Measurements from ENCODE around the gene NOXO1.
A peak's percentile ranks its signal among the peaks of the same experiment; 100 is the strongest.

NOXO1 gene

GRCh38 chr16:2023092-2024031 is 42.1 kb upstream of the NOXO1 start:
- Mint-ChIP-seq H3K36me3 (ENCODE audit: low read depth) (no peaks in the 10 kb centered on the region), H3K4me3 (peak overlapping the region; percentile 81), H3K4me1 (peaks cover 30% of the 10 kb centered on the region), H3K27me3 (ENCODE audit: low read depth, poor library complexity) (peaks cover 53% of the 10 kb centered on the region), H3K9me3 (no peaks in the 10 kb centered on the region), H3K27ac (peak overlapping the region; percentile 85)
- DNase-seq = peak; percentile 99
- peak; percentile 95 for TF ChIP-seq CTCF (IDR thresholded peaks at IDR 0.05)

DNA sequence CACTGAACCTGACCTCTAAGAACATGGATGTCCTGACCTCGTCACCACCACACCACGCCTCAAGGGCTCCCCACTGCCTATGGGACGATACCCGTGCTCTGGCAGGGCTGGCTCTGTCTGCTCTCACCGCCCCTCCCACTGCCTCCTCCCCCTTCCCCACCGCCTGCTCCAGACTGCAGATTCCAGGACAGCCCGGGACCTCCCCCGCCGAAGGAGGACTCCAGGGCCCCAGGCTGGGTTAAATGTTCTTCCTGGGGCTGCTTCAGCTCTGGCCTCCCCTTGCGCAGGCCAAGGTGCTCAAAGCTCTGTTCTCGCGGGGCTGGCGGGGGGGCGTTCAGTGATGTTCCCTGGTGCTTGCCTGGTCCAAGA is 41.4 kb upstream of the NOXO1 start:
- TF ChIP-seq CTCF (IDR thresholded peaks at IDR 0.05) = no peak
- H3K9me3 Mint-ChIP-seq = no peaks in the 10 kb centered on the region
- H3K4me1 Mint-ChIP-seq = peaks cover 30% of the 10 kb centered on the region
- H3K27ac Mint-ChIP-seq = peak overlapping the region; percentile 71
- H3K27me3 Mint-ChIP-seq (ENCODE audit: low read depth, poor library complexity) = peaks cover 51% of the 10 kb centered on the region
- H3K4me3 Mint-ChIP-seq = peak overlapping the region; percentile 70
- DNase-seq = peak; percentile 69
- H3K36me3 Mint-ChIP-seq (ENCODE audit: low read depth) = no peaks in the 10 kb centered on the region

GRCh38 chr16:2019921-2020831 is 38.9 kb upstream of the NOXO1 start:
- H3K4me1 Mint-ChIP-seq = peaks cover 31% of the 10 kb centered on the region
- no peak for TF ChIP-seq CTCF (IDR thresholded peaks at IDR 0.05)
- peaks cover 40% of the 10 kb centered on the region for H3K27me3 Mint-ChIP-seq (ENCODE audit: low read depth, poor library complexity)
- no peak overlapping the region for H3K27ac Mint-ChIP-seq
- no peaks in the 10 kb centered on the region for H3K36me3 Mint-ChIP-seq (ENCODE audit: low read depth)
- H3K4me3 Mint-ChIP-seq = peak overlapping the region; percentile 69
- no peaks in the 10 kb centered on the region for H3K9me3 Mint-ChIP-seq
- DNase-seq = peak; percentile 79

DNA sequence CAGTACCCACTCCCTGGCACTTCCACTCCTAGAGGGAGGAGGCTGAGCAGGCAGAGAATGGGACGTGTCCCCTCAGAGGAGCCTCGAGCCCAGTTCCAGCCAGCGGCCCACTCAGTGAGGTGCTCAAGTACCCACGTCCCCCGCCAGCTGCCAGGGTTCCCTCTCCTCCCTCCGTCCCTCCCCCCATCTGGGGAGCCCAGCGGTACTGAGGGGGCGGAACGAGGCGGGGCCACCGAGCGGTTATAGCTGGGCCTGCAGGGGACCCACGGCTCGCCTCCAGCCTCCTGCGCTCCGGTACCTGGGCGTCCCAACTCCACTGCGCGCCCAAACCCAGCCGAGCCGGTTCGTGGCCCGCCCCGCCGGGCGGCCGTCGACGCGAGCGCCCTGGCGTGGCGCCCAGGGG is 38.2 kb upstream of the NOXO1 start, which contains the start of gene NPW:
NPW (plus strand) TSS at position 268 of the 403 bp plus-strand sequence.
- Mint-ChIP-seq H3K4me1 (peaks cover 30% of the 10 kb centered on the region), H3K36me3 (ENCODE audit: low read depth) (no peaks in the 10 kb centered on the region), H3K27ac (no peak within 1 kb of the TSS), H3K4me3 (peak within 1 kb of the TSS; percentile 69), H3K27me3 (ENCODE audit: low read depth, poor library complexity) (peaks cover 40% of the 10 kb centered on the region), H3K9me3 (no peaks in the 10 kb centered on the region)
- DNase-seq = peak; percentile 53
- no peak for TF ChIP-seq CTCF (IDR thresholded peaks at IDR 0.05)

DNA sequence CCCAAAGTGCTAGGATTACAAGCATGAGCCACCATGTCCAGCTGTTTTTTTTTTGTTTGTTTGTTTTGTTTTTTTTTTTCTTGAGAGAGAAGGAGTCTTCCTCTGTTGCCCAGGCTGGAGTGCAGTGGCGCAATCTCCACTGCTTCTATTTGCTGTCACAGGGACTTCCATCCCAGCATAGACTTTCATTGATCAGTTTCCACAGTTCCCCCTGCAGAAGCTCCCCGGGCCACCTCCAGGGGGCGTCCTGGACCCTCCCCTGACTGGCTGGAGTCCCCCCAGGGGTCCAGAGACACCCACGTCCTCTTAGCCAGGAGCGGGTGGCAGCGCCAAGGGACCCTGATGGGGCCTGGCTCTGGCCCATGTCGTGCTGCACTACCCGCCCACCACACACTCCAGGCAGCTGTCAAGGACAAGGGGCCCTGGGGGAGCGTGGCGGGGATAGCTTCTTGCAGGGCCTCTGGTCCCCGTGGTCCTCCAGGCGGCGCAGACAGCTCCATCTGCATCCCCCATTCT is 35.2 kb upstream of the NOXO1 start:
- peaks cover 28% of the 10 kb centered on the region for H3K27me3 Mint-ChIP-seq (ENCODE audit: low read depth, poor library complexity)
- H3K4me1 Mint-ChIP-seq = peaks cover 9% of the 10 kb centered on the region
- no peak overlapping the region for H3K4me3 Mint-ChIP-seq
- no peaks in the 10 kb centered on the region for H3K36me3 Mint-ChIP-seq (ENCODE audit: low read depth)
- peak; percentile 49 for TF ChIP-seq CTCF (IDR thresholded peaks at IDR 0.05)
- no peak overlapping the region for H3K27ac Mint-ChIP-seq
- no peaks in the 10 kb centered on the region for H3K9me3 Mint-ChIP-seq
- peak; percentile 49 for DNase-seq

Data from nephron progenitor cell (in vitro differentiated cells).